Measurements from ENCODE around the gene DHX34.
"Not testable (repeated sequence)": the region's sequence is repeated elsewhere in the genome, so short reads cannot be mapped to it uniquely, and the experiment has no call there.

DNA sequence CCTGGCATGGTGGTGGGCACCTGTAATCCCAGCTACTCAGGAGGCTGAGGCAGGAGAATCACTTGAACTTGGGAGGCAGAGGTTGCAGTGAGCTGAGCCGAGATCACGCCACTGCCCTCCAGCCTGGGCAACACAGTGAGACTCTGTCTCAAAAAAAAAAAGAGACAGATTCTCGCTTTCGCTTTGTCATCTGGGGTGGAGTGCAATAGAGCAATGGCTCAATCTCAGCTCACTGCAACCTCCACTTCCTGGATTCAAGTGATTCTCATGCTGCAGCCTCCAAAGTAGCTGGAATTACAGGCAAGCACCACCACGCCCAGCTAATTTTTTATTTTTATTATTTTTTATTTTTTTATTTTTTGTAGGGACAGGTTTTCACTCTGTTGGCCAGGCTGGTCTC is 39.6 kb downstream of the DHX34 start:
- TF ChIP-seq FOXM1 (IDR thresholded peaks at IDR 0.05; ENCODE audit: low read depth); RCOR1 (IDR thresholded peaks at IDR 0.05; ENCODE audit: low read length); EZH2phosphoT487 (IDR thresholded peaks at IDR 0.05; ENCODE audit: borderline replicate concordance, low read depth); CHD2 (IDR thresholded peaks at IDR 0.05; ENCODE audit: low read length, partially characterized antibody); MEF2A (IDR thresholded peaks at IDR 0.05; ENCODE audit: borderline replicate concordance, low read depth); EP300 (IDR thresholded peaks at IDR 0.05; ENCODE audit: borderline replicate concordance in 1 of 2, low read depth in 1 of 2, low read length in 1 of 2): not testable (repeated sequence)
- TF ChIP-seq, protein P1, sequence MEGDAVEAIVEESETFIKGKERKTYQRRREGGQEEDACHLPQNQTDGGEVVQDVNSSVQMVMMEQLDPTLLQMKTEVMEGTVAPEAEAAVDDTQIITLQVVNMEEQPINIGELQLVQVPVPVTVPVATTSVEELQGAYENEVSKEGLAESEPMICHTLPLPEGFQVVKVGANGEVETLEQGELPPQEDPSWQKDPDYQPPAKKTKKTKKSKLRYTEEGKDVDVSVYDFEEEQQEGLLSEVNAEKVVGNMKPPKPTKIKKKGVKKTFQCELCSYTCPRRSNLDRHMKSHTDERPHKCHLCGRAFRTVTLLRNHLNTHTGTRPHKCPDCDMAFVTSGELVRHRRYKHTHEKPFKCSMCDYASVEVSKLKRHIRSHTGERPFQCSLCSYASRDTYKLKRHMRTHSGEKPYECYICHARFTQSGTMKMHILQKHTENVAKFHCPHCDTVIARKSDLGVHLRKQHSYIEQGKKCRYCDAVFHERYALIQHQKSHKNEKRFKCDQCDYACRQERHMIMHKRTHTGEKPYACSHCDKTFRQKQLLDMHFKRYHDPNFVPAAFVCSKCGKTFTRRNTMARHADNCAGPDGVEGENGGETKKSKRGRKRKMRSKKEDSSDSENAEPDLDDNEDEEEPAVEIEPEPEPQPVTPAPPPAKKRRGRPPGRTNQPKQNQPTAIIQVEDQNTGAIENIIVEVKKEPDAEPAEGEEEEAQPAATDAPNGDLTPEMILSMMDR (IDR thresholded peaks at IDR 0.05): not testable (repeated sequence)
- TF ChIP-seq, protein P2, sequence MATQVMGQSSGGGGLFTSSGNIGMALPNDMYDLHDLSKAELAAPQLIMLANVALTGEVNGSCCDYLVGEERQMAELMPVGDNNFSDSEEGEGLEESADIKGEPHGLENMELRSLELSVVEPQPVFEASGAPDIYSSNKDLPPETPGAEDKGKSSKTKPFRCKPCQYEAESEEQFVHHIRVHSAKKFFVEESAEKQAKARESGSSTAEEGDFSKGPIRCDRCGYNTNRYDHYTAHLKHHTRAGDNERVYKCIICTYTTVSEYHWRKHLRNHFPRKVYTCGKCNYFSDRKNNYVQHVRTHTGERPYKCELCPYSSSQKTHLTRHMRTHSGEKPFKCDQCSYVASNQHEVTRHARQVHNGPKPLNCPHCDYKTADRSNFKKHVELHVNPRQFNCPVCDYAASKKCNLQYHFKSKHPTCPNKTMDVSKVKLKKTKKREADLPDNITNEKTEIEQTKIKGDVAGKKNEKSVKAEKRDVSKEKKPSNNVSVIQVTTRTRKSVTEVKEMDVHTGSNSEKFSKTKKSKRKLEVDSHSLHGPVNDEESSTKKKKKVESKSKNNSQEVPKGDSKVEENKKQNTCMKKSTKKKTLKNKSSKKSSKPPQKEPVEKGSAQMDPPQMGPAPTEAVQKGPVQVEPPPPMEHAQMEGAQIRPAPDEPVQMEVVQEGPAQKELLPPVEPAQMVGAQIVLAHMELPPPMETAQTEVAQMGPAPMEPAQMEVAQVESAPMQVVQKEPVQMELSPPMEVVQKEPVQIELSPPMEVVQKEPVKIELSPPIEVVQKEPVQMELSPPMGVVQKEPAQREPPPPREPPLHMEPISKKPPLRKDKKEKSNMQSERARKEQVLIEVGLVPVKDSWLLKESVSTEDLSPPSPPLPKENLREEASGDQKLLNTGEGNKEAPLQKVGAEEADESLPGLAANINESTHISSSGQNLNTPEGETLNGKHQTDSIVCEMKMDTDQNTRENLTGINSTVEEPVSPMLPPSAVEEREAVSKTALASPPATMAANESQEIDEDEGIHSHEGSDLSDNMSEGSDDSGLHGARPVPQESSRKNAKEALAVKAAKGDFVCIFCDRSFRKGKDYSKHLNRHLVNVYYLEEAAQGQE (IDR thresholded peaks at IDR 0.05; ENCODE audit: low read depth, low read length): not testable (repeated sequence)
- TF ChIP-seq, protein P3, sequence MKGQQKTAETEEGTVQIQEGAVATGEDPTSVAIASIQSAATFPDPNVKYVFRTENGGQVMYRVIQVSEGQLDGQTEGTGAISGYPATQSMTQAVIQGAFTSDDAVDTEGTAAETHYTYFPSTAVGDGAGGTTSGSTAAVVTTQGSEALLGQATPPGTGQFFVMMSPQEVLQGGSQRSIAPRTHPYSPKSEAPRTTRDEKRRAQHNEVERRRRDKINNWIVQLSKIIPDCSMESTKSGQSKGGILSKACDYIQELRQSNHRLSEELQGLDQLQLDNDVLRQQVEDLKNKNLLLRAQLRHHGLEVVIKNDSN (IDR thresholded peaks at IDR 0.05; ENCODE audit: borderline replicate concordance, low read depth): not testable (repeated sequence)
